Measurements from ENCODE around the gene SLITRK5. TPM values are rescaled to one million over a fixed set of nuclear protein-coding genes. Genes with fewer than 3 reads are reported as not detected.
A peak's percentile ranks its signal among the peaks of the same experiment; 100 is the strongest.

Gene SLITRK5
- total and polyA plus RNA-seq, 8 donors, result 0.06 to 1.4 (median 0.25) TPM

GRCh38 chr13:87677496-87678371, 6.6 kb downstream of the SLITRK5 start:
- Histone ChIP-seq H3K4me3 (peak overlapping the region; percentile 20 to 41 (median 32)), H3K27me3 (peaks cover 0 to 25% (median 7%) of the 10 kb centered on the region in 4 donors), H3K36me3 (no peaks in the 10 kb centered on the region), H3K4me1 (peaks cover 0 to 10% (median 0%) of the 10 kb centered on the region in 3 donors), H3K27ac (peak overlapping the region in 1 of 4 donors; percentile 11), H3K9me3 (no peaks in the 10 kb centered on the region)
- WGBS, 2 donors, result 1% methylated on average over 60 of the region's 60 CpGs
- TF ChIP-seq CTCF (IDR thresholded peaks at IDR 0.05), result no peak
- no peak for FAIRE-seq
- ATAC-seq, result peak; percentile 63 to 79 (median 70)
- intact Hi-C loops (cut with DNase I), result no loop called here
- peak in 5 of 6 donors; percentile 15 to 70 (median 39) for DNase-seq

- no peak for TF ChIP-seq CTCF (IDR thresholded peaks at IDR 0.05)
- WGBS, 2 donors, result 3 to 13% methylated on average over 7 to 8 of the region's 8 CpGs
- H3K4me1 ChIP-seq, result peaks cover 0 to 10% (median 0%) of the 10 kb centered on the region in 3 donors
- FAIRE-seq (no peak), DNase-seq (no peak), ATAC-seq (peak; percentile 8 to 26 (median 21))
- H3K4me3 ChIP-seq, result peak overlapping the region in 2 of 4 donors; percentile 37 to 41
- peaks cover 0 to 22% (median 4%) of the 10 kb centered on the region in 4 donors for H3K27me3 ChIP-seq
- intact Hi-C loops (cut with DNase I), result no loop called here
- H3K36me3 ChIP-seq, result no peaks in the 10 kb centered on the region
- no peaks in the 10 kb centered on the region for H3K9me3 ChIP-seq
- H3K27ac ChIP-seq, result no peak overlapping the region
Observed at GRCh38 chr13:87678372-87678752, 7.2 kb downstream of the SLITRK5 start.

GRCh38 chr13:87680298-87680697, 9.1 kb downstream of the SLITRK5 start:
- no peak for TF ChIP-seq CTCF (IDR thresholded peaks at IDR 0.05)
- Histone ChIP-seq H3K27ac (no peak overlapping the region), H3K27me3 (peaks cover 0 to 20% (median under 1%) of the 10 kb centered on the region in 4 donors), H3K4me1 (peaks cover 0 to 10% (median 0%) of the 10 kb centered on the region in 3 donors), H3K9me3 (no peaks in the 10 kb centered on the region), H3K4me3 (no peak overlapping the region), H3K36me3 (no peaks in the 10 kb centered on the region)
- 6% methylated on average over 1 of the region's 1 CpG for WGBS, 2 donors
- no peak for DNase-seq
- ATAC-seq, result peak in 2 of 4 donors; percentile 21 to 28
- no peak for FAIRE-seq
- intact Hi-C loops (cut with DNase I), result no loop called here

GRCh38 chr13:87684850-87685742, 13.9 kb downstream of the SLITRK5 start:
- H3K4me3 ChIP-seq, result no peak overlapping the region
- no peak for TF ChIP-seq CTCF (IDR thresholded peaks at IDR 0.05)
- intact Hi-C loops (cut with DNase I), result no loop called here
- 60 to 65% methylated on average over 2 of the region's 2 CpGs for WGBS, 2 donors
- no peaks in the 10 kb centered on the region for H3K4me1 ChIP-seq
- H3K9me3 ChIP-seq, result no peaks in the 10 kb centered on the region
- H3K36me3 ChIP-seq, result no peaks in the 10 kb centered on the region
- H3K27me3 ChIP-seq, result peaks cover 0 to 8% (median 1%) of the 10 kb centered on the region in 4 donors
- ATAC-seq (no peak), FAIRE-seq (no peak), DNase-seq (no peak)
- no peak overlapping the region for H3K27ac ChIP-seq
